ENCODE data around the gene AJUBA.
"Not testable (repeated sequence)": the region's sequence is repeated elsewhere in the genome, so short reads cannot be mapped to it uniquely, and the experiment has no call there.

Gene AJUBA

DNA sequence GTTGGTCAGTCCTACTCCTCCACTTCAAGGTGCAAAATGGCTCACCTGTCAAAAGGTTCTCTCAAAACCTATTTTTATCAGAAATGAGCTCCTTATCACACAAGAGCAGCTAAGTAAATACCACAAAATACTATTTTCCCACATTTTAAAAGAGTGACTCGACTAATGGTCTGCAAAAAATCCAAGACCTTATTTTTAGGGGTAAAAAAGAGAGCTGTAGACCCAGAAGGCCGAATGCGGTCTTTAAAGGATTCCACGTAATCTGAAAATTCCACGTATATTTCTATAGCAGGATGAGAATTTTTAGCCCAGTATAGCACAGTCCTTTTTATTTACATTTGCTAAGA is 23.8 kb upstream of the AJUBA start:
- DNase-seq (ENCODE audit: low spot score): no peak

DNA sequence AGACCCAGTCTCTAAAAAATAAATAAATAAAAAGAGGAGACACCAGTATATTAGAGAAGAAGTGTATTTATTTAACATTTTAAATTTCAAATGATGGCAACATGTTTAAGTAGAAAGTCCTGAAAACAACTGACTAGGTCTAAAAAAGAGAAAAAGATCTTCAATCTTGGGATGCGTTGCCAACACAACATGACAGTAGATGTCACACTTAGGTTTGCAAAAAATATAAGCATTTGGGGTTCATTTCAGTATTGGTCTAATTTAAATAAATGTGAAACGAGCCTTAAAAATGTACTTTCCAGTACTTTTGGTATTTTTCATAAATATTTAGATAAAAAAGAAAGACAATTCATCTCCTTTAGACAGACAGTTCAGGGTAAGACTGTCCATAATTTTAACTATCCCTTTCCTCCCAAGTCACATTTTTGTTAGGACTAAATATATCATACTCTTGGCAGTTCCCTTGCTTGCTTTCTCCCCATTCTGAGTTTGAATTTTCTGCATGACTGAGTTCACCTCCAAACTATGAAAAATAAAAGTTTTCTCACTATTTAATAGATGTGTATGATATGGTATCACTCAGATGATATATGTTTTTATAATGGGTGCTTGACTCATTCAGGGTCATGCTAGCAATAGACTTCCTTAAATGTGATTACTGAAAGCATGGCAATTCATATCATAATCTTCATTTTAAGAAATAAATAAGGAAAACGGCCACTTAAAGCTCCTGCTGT is 23.3 kb upstream of the AJUBA start:
- DNase-seq (ENCODE audit: low spot score): no peak

DNA sequence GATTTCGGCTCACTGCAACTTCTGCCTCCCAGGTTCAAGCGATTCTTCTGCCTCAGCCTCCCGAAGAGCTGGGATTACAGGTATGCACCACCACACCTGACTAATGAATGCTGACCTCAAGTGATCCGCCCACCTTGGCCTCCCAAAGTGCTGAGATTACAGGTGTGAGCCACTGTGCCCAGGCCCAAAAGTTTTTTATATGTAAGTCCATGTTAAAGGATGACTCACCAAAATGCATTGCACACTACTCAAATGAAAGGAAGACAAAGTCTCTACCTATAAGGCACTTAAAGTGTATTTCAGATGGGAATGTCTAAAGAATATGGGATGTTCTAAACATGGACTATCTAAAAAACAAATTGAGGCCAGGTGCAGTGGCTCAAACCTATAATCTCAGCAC is 21.9 kb upstream of the AJUBA start:
- not testable (repeated sequence) for DNase-seq (ENCODE audit: low spot score)

DNA sequence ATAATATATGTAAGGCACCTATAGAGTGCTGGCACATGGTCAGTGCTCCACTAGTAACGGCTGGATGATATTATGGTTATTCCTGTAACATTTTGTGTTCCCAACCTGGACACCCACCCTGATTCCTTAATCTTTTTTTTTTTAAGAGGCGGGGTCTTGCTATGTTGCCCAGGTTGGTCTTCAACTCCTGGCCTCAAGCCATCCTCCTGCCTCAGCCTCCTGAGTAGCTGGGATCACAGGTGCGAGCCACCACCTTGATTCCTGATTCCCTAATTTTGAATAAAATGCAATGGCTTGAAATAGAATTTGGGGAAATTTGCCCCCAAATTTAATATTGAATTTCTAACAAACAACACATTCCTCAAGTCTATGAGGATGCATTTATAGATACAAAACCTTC is 20.2 kb upstream of the AJUBA start:
- no peak for DNase-seq (ENCODE audit: low spot score)

DNA sequence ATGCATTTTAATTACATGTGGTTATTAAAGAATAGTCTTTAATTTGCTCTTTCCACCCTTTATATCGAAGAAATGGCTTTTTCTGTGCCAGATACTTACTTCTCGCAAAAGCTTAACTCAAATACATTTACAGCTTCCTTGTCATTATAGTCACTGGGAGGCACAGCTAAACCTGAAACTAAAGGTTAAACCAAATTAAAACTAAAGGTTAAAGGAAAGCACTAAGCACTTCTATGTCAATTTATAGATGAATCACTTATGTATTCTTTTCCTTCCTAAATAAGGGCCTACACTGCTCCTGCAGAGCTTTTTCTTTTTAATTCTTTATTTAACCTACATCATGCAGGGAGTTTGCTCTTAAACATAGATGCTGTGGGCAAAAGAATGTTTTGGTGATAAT is 18.5 kb upstream of the AJUBA start:
- no peak for DNase-seq (ENCODE audit: low spot score)

DNA sequence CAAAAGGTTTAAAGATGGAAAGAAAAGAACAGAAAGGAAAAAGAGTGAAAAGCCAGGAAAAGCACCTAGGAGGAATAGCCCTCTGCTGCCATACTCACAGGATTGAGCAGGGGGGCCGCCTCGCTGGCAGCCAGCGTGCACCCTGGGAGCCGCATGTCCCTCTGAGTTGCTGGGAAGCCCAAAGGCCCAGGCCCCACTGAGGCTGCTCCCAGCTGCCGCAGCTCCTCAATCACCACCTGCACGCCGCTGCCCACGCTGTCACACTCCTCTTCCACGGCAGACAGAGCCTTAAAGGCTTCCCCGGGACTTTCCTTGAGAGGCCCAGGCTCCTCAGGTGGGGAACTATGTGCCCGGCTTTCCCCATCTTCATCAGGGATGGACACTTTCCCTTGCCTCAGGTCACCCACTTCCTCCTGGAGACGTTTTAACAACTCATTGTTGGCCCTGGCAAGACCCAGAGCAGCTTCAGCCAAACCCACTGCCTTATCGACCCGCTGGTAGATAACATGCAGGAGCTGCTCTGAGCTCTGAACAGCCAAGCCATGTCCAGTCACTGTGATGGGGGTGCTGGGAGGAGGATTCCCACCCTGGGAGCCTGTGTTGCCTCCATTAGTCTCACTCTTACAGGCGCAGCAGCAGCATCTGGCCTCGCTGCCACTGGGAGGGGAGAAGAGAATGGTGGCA is 16.1 kb upstream of the AJUBA start:
- DNase-seq (ENCODE audit: low spot score): no peak

DNA sequence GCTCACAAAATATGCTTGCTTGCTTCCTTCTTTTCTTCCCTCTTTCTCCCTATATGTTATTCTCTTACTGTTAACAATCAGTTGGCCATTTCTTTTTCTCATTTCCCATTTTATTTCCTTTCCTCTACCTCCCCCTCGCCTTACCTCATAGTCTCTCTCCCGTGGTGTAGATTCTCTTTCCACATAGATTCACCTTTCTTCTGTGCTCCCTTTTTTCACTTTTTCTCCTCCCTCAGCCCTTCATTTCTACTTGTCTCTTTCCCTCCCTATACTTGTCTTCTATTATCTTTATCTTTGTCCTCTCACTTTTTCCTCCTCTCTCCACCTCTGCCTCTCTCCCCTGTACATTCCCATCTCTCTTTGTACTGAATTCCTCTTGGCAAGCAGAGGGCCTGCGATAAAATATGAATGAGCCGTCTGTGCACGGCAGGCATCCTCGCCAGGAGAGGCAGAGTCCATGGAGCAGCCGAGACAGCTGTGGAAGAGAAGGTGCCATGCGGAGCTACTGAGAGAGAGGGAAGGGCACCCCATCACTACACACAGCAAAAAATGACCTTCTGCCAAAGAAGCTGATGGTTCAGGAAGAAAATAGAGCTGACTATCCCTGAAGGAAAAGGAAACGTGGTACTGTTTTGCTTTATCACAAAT is 15.4 kb upstream of the AJUBA start:
- no peak for DNase-seq (ENCODE audit: low spot score)

DNA sequence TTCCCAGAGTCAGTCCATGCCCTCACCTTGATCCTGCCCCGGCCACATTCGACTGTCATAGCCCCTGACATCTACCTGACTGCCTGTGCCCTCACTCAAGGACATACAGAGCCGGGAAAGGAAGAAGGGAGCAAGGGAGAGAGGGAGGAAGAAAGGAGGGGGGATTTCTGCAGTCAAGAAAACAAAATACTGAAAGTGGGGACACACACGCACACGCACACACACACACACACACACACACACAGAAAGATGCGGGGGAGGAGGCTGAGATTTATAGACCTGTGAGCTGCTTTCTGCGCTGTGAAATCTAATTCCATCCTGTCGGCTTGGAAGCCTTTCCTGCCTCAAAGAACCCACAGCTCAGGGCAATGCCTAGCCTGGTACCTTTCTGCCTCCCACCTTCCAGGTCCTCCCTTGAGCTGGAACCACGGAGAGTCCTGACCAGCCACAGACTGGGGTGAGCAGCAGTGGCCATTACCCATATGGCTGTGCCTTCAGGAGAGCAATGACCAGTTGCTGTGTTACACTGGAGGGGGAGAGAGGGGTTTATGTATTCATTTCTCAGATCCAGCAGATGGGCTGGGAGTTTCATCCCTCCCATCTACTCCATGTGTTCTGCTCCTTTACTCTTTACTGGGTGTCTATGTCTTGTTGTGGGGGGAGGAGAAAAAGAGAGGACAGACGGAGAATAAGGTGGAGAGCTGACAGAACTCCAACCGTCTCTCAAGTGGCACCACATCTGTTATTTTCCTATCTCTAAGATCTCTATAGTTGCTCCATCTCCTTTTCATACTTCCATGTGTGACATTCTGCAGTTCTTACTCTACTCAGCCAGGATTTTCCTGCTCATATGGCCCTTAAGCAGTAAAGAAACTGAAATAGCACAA is 14.7 kb upstream of the AJUBA start:
- no peak for DNase-seq (ENCODE audit: low spot score)

DNA sequence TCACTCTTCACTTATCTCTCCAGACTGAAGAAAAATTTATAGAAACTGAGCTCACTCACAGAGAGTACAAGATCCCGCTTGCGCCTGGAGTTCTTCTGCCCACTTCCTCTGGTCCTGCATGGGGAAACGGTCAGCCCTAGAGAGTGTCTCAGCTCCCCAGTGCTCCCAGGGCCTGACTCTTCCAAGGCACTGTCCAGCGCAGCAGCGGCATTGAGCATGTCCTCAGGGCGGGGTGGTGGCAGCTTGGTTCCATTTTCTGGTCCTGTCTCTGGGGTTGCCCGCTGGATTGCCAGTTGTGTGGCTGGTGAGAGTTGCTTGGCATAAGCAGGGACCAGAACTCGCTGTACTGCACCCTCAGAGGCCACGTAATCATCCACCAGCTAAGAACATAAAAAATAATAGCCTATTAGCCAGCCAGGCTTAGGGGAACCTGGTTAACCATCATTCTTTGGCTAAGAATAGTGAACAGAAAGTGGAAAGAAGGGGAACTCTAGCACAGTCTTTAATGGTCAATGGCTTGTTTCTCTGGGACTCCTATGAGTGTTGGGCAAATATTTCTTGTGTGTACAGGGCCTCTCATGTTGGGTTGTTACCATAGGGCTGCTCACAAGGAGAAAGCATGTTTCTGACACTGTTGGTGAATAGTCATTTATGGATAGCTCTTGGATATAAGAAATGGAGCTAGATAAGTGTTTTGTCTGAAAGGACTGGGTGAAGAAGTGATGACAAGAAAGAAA is 13.7 kb upstream of the AJUBA start:
- DNase-seq (ENCODE audit: low spot score): no peak

DNA sequence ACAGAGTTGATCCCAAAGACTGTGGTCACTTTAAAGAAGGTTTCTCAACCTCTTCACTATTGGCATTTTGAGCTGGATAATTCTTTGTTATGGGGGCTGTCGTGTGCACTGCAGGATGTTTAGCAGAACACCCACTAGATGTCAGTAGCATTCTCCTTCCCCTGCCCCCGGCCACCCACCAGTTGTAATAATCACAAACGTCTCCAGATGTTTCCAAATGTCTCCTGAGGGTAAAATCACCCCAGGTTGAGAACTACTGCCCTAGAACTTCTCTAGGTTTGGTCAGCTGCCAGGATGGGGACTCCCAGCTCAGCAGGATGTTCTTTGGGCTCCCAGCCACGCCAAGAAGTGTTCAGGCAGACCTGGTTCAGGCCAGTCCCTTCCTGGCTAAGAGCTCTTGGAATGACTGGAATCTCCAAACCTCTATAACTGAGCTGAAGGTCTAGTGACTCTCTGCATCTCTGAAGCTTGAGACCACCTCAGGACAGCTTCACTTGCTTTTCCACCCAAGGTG is 12.5 kb upstream of the AJUBA start:
- DNase-seq (ENCODE audit: low spot score): peak; percentile 74

DNA sequence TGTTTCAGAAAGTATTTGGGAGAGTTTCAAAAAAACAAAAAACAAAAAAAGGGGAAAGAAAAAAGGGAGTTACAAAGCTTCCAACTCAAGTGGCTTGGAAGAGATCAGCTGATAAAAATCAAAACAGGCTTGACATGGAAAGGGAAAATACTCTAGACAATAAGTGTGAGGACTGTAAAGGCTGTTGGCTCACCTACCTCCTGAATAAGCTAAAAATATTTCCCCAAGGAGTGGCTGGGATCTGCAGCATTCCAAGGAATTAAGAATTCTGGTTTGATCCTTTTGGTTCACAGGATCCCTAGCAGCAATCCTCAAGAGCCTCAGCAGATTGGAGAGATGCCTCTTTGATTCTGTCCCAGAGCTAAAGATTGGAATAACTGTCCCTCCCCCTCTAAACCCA is 11.2 kb upstream of the AJUBA start:
- DNase-seq (ENCODE audit: low spot score): no peak

DNA sequence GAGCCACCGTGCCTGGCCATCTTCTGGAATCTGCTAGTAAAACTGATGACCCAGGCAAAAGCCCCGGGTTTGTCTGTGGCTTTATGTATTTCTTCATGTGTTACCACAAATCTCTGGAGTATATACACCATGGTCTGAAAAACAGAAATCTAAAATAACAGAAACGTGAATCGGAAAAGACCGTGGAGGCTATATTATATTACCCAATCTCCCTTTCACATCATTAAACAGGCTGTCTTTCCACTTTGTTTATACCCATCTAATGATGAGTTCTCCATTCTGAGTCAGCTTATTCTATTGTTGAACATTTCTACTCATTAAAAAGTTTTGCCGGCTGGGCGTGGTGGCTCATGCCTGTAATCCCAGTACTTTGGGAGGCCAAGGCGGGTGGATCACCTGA is 9.5 kb upstream of the AJUBA start:
- no peak for DNase-seq (ENCODE audit: low spot score)

DNA sequence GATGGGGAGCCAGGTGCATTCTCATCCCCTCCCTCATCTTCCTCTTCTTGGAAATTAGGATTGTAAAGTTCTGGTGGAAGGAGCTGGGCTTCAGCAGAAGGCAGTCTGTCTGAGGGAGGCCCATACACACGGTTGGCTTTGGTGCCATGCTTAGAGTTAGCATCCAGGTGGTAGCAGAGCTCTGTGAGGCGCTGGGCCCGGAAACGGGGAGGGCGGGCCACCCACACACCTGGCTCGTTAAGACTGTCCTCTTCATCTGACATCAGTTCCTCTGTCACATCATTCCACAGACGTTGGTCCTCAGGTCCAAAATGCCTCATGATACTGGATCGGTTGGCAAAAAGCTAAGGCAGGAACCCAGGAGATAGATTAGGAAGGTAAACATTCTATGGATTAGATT is 4.9 kb upstream of the AJUBA start:
- no peak for DNase-seq (ENCODE audit: low spot score)

DNA sequence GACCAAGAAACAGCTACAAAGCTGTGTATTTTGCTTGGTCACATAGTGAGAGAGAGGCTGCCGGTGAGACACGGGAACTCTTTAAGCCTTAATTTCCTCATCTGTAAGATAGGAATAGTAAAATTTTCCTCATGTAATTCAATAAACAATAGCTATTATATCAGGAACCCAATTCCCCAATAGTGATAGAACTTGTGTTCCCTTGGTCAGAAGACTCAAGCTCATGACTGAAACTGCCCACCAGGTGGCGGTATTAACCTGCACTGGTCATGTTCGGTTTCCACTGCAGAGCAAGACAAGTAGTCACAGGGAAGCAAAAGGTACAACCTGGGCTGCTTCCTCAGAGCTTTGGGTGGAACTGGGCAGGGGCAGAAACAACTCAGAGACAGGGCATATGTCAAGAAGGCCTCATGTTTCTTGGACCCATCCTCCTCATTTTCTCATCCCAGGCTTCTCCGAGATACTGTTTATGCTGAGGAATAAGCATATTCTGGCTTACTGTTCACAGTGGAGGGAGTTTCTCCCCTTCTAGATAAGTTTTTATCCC is 4.2 kb upstream of the AJUBA start:
- peak; percentile 79 for DNase-seq (ENCODE audit: low spot score)

DNA sequence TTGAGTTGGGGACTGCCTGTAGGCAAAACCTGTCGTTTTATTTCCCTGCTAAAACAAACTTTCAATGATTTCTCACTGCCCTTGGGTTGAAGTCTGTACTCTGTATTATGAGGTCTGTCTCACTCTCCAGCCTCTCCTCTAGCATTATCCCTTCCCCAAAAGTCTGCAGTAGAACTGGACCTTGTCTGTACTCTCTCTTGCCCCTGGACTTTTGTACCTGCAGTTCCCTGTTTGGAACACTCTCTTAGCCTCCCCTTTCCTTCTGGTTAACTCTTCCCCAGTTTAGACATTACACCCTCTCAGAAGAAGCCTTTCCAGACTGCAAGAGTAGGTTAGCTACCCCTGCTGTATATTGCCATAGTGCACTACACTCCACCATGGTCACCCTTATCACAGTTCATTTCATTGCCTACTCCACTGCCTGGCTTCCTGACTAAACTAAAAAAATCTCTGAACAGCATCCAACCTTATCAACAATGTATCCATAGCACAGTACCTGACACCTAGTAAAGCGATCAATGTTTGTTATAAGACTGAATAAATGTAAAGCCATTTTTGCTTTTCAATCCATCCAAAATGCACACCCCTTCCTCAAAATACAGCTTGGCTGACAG is 3.6 kb upstream of the AJUBA start:
- no peak for DNase-seq (ENCODE audit: low spot score)

DNA sequence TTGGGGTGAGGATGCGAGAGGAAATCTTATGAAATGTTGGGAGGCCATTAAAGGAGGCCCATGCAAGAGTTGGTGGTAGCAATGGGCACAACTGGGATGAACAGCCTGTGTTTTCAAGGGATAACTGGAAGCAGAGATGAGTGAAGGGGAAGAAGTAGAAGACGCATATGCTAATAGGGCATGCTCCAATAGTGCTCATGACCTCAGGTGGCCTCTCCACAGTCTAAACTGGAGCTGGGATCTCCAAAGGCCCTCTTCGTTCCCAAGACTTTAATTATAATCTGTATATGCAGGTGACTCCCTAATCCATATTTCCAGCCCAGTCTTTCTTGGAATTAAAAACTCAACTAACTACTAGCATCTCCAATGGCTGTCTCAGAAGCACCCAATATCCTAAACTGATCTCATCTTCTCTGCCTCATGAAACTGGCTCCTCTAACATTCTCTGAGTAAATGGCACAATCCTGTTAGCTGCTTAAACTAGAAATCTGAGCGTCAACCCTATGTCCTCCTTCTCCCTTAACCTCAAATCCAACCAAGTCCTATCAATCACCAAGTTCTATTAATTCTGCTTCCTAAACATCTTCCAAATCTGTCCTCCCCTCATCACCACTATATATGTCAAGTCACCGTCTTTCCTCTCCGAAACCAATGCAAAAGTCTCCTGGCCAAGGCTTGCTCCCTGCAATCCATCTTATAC is 2.8 kb upstream of the AJUBA start:
- DNase-seq (ENCODE audit: low spot score): no peak

DNA sequence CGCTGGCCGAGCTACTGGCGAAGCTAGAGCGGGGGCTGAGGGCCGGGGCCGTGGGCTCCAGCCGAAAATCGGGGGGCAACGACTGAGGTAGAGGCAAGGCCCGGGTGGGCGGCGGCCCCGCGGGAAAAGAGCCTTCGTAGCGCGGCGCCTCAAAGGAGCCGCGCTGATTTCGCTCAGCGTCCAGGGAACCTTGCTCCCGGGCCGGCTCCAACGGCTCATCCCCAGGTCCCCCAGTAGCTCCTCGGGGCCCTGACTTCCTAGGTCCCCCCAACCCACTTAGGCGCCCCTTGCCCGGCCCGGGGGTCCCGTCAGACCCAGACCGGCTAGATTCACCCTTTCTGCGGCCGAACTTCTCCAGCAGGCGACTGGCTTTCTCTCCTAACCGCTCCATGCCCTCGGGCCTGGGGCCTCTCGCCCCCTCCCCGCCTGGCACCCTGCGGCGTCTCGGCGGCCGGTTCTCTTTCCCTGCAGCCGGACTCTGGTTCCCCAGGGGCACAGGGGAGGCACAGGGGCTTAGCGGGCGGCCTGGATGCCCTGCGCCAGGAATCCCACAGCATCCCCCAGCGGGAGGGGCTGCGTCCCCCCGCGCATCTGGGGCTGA is 375 bp downstream of the AJUBA start:
- DNase-seq (ENCODE audit: low spot score): no peak

DNA sequence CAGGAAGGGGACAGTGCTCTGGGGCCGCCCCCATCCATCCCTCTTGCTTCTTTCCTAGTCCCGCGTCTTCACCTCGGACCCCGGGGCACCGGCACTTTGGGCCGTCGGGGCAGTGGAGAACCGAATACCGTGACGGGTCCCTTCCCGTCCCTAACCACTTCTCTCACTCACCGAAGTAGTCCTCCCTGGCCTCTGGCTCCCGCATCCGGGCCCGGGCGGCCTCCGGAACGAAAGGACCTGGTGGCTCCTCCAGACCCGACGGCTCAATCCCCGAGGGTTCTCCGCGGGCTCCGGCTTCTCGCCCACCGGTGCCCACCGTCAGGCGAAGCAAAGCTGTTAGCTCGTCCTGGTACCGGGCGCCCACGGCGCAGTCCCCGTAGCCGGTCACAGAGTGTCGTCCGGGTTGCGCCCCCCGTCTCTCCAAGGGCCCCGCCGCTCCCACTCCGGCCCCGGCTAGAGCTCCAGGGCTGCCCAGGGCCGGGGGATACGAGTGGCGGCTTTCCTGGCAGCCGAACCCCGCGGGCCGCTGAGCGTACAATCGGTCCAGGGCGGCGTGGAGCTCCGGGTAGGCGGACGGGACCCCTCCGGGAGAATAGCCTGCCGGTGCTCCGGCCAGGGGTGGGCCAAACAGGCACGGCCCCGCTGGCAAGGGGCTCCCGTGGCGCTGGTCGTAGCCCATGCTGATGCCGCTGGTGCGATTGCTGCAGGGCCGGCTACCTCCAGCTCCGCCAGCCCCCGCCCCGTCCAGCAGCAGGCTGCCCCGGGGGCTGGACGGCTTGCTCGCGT is 1.1 kb downstream of the AJUBA start:
- peak; percentile 57 for DNase-seq (ENCODE audit: low spot score)

DNA sequence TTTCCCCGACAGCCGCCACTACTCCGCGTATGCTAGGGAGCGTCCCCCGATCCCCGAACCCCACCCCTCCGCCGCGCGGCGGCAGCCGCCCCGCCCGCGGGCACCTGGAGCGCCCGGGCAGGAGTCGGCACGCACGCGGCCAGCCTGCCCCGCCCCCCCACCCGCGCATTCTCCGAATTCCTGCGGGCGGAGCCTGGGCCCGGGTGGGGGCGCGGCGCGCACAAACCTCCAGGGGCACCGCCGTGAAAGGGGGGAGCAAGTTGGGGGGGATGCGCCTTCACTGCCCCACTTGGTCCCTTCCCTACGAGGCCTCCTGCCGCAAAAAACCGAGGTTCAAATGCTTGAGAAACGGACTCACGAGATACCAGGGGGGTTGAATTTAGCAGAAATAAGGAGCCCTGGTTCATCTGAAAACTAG is 1.7 kb downstream of the AJUBA start:
- DNase-seq (ENCODE audit: low spot score): peak; percentile 44

Measured in D341Med (cell line).